Right ventricle myocardium superior (tissue), 1 donor: Measurements from ENCODE around the gene HNMT. TPM values are rescaled to one million over a fixed set of nuclear protein-coding genes. Genes with fewer than 3 reads are reported as not detected.
"Not testable (repeated sequence)": the region's sequence is repeated elsewhere in the genome, so short reads cannot be mapped to it uniquely, and the experiment has no call there.

ENCODE experiments used
- ATAC-seq: fragments of 200-7000 bp; cut with Tn5 transposase; one replicate; pipeline ENCODE4 v1.9.1; 2020; ENCODE audit warnings: mild to moderate bottlenecking; ENCODE audit not compliant: poor library complexity
- DNase-seq: peaks from one replicate; pipeline ENCODE4 v3.0.0-alpha.2; 2020
- intact Hi-C: fragments of 100-400 bp; cut with DNase I; formaldehyde crosslinking; loops from one replicate; pipeline ENCODE4 v1.11.2; 2022
- total RNA-seq: library from RNA; stranded (reverse); fragmentation: NEBNext Ultra II Directional; extraction: Animal tissue kit (Norgen Biotek cat#: 25700); gene quantifications from one replicate; pipeline ENCODE4 v1.2.1, GENCODE V29; 2021
- donor health status: DM: no; HTN: yes; CAD: no; lungs with severe emphysema.

Gene HNMT
- total RNA-seq, 1 donor from 2014 or later = 12.7 TPM

- intact Hi-C loops = no loop called here
- ATAC-seq = peak; percentile 24
- DNase-seq = no peak
These were observed 4.5 kb downstream of the HNMT start for GRCh38 chr2:137968477-137969417.

- intact Hi-C loops = no loop called here
- ATAC-seq (peak; percentile 88), DNase-seq (no peak)
These were observed 5.1 kb downstream of the HNMT start for GRCh38 chr2:137969418-137969765.

- intact Hi-C loops = no loop called here
- ATAC-seq (no peak), DNase-seq (no peak)
These were observed 5.6 kb downstream of the HNMT start for GRCh38 chr2:137969876-137970275.

GRCh38 chr2:137971259-137971658, 7.0 kb downstream of the HNMT start:
- ATAC-seq, DNase-seq, intact Hi-C loops: not testable (repeated sequence)

GRCh38 chr2:137973280-137973679, 9.0 kb downstream of the HNMT start:
- no peak for DNase-seq
- intact Hi-C loops = no loop called here
- no peak for ATAC-seq

- intact Hi-C loops = no loop called here
- no peak for ATAC-seq
- no peak for DNase-seq
These were observed 11.3 kb downstream of the HNMT start for GRCh38 chr2:137975280-137976271.

GRCh38 chr2:137976274-137976673, 12.0 kb downstream of the HNMT start:
- no peak for DNase-seq
- no peak for ATAC-seq
- intact Hi-C loops = no loop called here

GRCh38 chr2:137977790-137978189, 13.5 kb downstream of the HNMT start:
- intact Hi-C loops = no loop called here
- ATAC-seq (no peak), DNase-seq (no peak)

- DNase-seq (no peak), ATAC-seq (peak; percentile 53)
- intact Hi-C loops = no loop called here
These were observed 16.2 kb downstream of the HNMT start for GRCh38 chr2:137980459-137980858.

GRCh38 chr2:137981112-137981656, 16.9 kb downstream of the HNMT start:
- peak; percentile 25 for ATAC-seq

GRCh38 chr2:137983581-137983980, 19.3 kb downstream of the HNMT start:
- intact Hi-C loops = no loop called here
- DNase-seq (no peak), ATAC-seq (no peak)

More at GRCh38 chr2:137981112-137981656, 16.9 kb downstream of the HNMT start:
- DNase-seq = no peak
- intact Hi-C loops = no loop called here

GRCh38 chr2:137986268-137986667, 22.0 kb downstream of the HNMT start:
- intact Hi-C loops = no loop called here
- ATAC-seq (no peak), DNase-seq (no peak)

GRCh38 chr2:137987011-137987410, 22.7 kb downstream of the HNMT start:
- no peak for DNase-seq
- no peak for ATAC-seq
- intact Hi-C loops = no loop called here

- intact Hi-C loops = no loop called here
- no peak for ATAC-seq
- no peak for DNase-seq
These were observed 26.8 kb downstream of the HNMT start for GRCh38 chr2:137991078-137991477.

GRCh38 chr2:137992039-137992646, 27.9 kb downstream of the HNMT start:
- intact Hi-C loops = no loop called here
- ATAC-seq = no peak

GRCh38 chr2:137993715-137994476, 29.6 kb downstream of the HNMT start:
- ATAC-seq, intact Hi-C loops: not testable (repeated sequence)

More at GRCh38 chr2:137992039-137992646, 27.9 kb downstream of the HNMT start:
- no peak for DNase-seq

GRCh38 chr2:137995368-137995767, 31.1 kb downstream of the HNMT start:
- DNase-seq, intact Hi-C loops, ATAC-seq: not testable (repeated sequence)

More at GRCh38 chr2:137993715-137994476, 29.6 kb downstream of the HNMT start:
- DNase-seq = not testable (repeated sequence)

GRCh38 chr2:137996158-137996557, 31.9 kb downstream of the HNMT start:
- DNase-seq, ATAC-seq, intact Hi-C loops: not testable (repeated sequence)
